ENCODE data around the gene PTP4A2.

GRCh38 chr1:31949862-31950261 is 11.7 kb upstream of the PTP4A2 start:
- TF ChIP-seq CTCF (IDR thresholded peaks at IDR 0.05) (no peak), POLR2A (IDR thresholded peaks at IDR 0.05; ENCODE audit: low read depth) (no peak)
